SU-DHL-6 (cell line): ENCODE measurements around the gene ANKRD45.

ENCODE experiments used
- H2AFZ ChIP-seq: fragments of 200-600 bp; sonication (generic); 2 replicates; pipeline ENCODE4 v1.6.1; 2014; ENCODE audit warnings: low read depth, mild to moderate bottlenecking, moderate library complexity, mixed read lengths, antibody characterized with exemption, low read length; ENCODE audit not compliant: severe bottlenecking
- H3F3A ChIP-seq: fragments of 200-600 bp; shearing (Covaris generic); 2 replicates; pipeline ENCODE4 v1.6.0; 2016; ENCODE audit warnings: antibody characterized with exemption, mild to moderate bottlenecking; ENCODE audit not compliant: insufficient read depth
- H3K27ac ChIP-seq: fragments of 200-600 bp; sonication (generic); 2 replicates; pipeline ENCODE4 v1.5.1; 2016; ENCODE audit warnings: low read depth, mild to moderate bottlenecking, low read length, moderate library complexity, mixed read lengths
- H3K27me3 ChIP-seq: fragments of 200-600 bp; sonication (generic), shearing (Covaris generic); 2 replicates; pipeline ENCODE4 v1.6.0; 2014; ENCODE audit warnings: mild to moderate bottlenecking, low read length
- H3K36me3 ChIP-seq: fragments of 200-600 bp; sonication (generic); 2 replicates; pipeline ENCODE4 v1.6.1; 2014; ENCODE audit warnings: mild to moderate bottlenecking, low read length, mixed read lengths
- H3K4me2 ChIP-seq: fragments of 300-600, 200-600 bp; shearing (Covaris generic), sonication (generic); 2 replicates; pipeline ENCODE4 v1.6.0; 2014; ENCODE audit warnings: low read length, low read depth, mild to moderate bottlenecking; ENCODE audit not compliant: poor library complexity, severe bottlenecking
- H3K4me3 ChIP-seq: fragments of 200-600 bp; sonication (generic); 2 replicates; pipeline ENCODE4 v1.5.1; 2014; ENCODE audit warnings: antibody characterized with exemption, low read length, mild to moderate bottlenecking, mixed read lengths; ENCODE audit not compliant: insufficient read depth, poor library complexity, severe bottlenecking
- H3K79me2 ChIP-seq: fragments of 200-600 bp; sonication (generic); 2 replicates; pipeline ENCODE4 v1.6.1; 2014; ENCODE audit warnings: mild to moderate bottlenecking, low read length, moderate library complexity; ENCODE audit not compliant: insufficient read depth
- H3K9ac ChIP-seq: fragments of 200-600 bp; sonication (generic); 2 replicates; pipeline ENCODE4 v1.7.0; 2014; ENCODE audit warnings: mild to moderate bottlenecking, low read length
- H3K9me2 ChIP-seq: fragments of 200-600 bp; sonication (generic); replicated peaks from 2 replicates; pipeline ENCODE4 v1.6.1; 2014; ENCODE audit warnings: low read length; ENCODE audit not compliant: insufficient read depth
- H3K9me3 ChIP-seq: fragments of 200-600 bp; sonication (generic); 2 replicates; pipeline ENCODE4 v1.6.1; 2014; ENCODE audit warnings: low read length, mixed read lengths; ENCODE audit not compliant: insufficient read depth
- H4K20me1 ChIP-seq: fragments of 200-600 bp; sonication (generic); 2 replicates; pipeline ENCODE4 v1.6.1; 2014; ENCODE audit warnings: low read depth, mild to moderate bottlenecking, antibody characterized with exemption, low read length, moderate library complexity, mixed read lengths
- EZH2phosphoT487 ChIP-seq: fragments of 200-600 bp; sonication (generic), shearing (Covaris generic); conservative IDR thresholded peaks from 2 replicates; pipeline ENCODE4 v1.6.1; 2018; ENCODE audit warnings: mild to moderate bottlenecking, antibody characterized with exemption, low read length, moderate library complexity, mixed read lengths
- TF ChIP-seq, protein P1 (sequence below): fragments of 200-600 bp; sonication (generic); IDR thresholded peaks from one replicate; pipeline ENCODE4 v1.5.1; 2017; ENCODE audit warnings: antibody characterized with exemption, mild to moderate bottlenecking, low read length, moderate library complexity; ENCODE audit not compliant: insufficient read depth, poor library complexity, severe bottlenecking

The ANKRD45 gene

DNA sequence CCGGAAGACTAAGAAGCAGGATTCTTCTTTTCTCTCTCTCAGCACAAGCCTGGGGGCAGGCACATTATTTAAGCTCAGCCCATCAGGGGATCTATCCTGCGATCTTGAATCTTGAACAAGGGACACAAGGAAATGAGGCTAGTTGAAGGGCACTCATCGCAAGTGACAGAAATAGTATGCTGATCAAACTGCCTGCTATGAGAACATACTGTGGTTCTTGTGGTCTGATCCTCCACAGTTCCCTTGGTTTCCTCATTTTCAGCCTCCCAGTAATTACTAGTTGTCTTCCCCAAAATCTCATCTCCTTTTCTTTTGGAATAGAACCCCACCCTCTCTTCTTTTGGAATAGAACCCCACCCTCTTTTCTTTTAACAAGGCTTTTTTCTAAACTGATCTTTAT is 6.5 kb downstream of the ANKRD45 start:
- Histone ChIP-seq H3K36me3 (no peaks in the 10 kb centered on the region), H3K27me3 (no peaks in the 10 kb centered on the region), H4K20me1 (no peaks in the 10 kb centered on the region), H3K79me2 (no peaks in the 10 kb centered on the region), H3K27ac (no peak overlapping the region), H3K4me3 (no peak overlapping the region), H3K9ac (no peak overlapping the region), H3K9me2 (no peaks in the 10 kb centered on the region), H3K9me3 (no peaks in the 10 kb centered on the region), H3F3A (no peaks in the 10 kb centered on the region), H3K4me2 (no peak overlapping the region), H2AFZ (no peak overlapping the region)
- no peak for TF ChIP-seq EZH2phosphoT487
- TF ChIP-seq, protein P1, sequence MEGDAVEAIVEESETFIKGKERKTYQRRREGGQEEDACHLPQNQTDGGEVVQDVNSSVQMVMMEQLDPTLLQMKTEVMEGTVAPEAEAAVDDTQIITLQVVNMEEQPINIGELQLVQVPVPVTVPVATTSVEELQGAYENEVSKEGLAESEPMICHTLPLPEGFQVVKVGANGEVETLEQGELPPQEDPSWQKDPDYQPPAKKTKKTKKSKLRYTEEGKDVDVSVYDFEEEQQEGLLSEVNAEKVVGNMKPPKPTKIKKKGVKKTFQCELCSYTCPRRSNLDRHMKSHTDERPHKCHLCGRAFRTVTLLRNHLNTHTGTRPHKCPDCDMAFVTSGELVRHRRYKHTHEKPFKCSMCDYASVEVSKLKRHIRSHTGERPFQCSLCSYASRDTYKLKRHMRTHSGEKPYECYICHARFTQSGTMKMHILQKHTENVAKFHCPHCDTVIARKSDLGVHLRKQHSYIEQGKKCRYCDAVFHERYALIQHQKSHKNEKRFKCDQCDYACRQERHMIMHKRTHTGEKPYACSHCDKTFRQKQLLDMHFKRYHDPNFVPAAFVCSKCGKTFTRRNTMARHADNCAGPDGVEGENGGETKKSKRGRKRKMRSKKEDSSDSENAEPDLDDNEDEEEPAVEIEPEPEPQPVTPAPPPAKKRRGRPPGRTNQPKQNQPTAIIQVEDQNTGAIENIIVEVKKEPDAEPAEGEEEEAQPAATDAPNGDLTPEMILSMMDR: no peak

DNA sequence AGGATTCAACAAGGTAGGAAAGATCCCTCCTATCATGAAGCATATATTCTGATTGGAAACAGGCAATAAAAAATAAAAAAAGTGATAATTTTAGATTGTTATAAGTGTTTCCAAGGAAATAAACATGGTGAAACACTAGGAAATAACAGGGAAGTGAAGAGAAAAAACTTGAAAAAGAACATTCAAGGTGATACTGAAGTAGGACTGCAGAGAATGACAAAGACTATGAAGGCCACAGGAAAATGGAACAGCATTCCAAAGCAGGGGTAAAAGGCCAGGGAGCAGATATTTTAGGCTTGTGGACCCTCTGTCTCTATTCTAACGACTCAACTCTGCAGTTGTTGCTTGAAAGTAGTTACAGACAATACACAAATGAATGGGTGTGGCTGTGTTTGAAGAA is 7.9 kb downstream of the ANKRD45 start:
- no peaks in the 10 kb centered on the region for H3F3A ChIP-seq
- H3K4me2 ChIP-seq: no peak overlapping the region
- H3K36me3 ChIP-seq: no peaks in the 10 kb centered on the region
- no peak overlapping the region for H2AFZ ChIP-seq
- H3K79me2 ChIP-seq: no peaks in the 10 kb centered on the region
- H3K27ac ChIP-seq: no peak overlapping the region
- TF ChIP-seq, protein P1: no peak
- no peak for TF ChIP-seq EZH2phosphoT487
- H3K27me3 ChIP-seq: no peaks in the 10 kb centered on the region
- no peaks in the 10 kb centered on the region for H3K9me2 ChIP-seq
- no peaks in the 10 kb centered on the region for H4K20me1 ChIP-seq
- H3K4me3 ChIP-seq: no peak overlapping the region
- H3K9me3 ChIP-seq: no peaks in the 10 kb centered on the region
- H3K9ac ChIP-seq: no peak overlapping the region

DNA sequence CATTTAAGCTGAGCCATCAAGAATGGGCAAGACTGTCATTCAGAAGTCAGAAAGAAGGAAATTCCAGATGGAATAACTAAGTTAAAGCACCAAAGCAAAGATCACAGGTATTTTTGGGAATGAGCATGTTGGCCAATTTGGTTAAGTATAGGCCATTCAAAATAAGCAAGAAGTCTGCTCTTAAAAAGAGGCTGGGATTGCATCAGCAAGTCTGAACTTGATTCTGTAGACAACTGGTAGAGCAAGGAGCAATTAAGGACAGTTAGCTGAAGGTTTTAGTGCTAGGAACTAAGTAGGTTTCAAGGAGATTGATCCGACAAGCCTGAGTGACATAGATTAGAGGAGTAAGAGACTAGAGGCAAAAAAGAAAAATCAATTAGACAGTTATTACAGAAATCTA is 8.4 kb downstream of the ANKRD45 start:
- Histone ChIP-seq H3K27me3 (no peaks in the 10 kb centered on the region), H3K27ac (no peak overlapping the region), H3F3A (no peaks in the 10 kb centered on the region), H3K9me2 (no peaks in the 10 kb centered on the region; the same call in 1 of the 2 replicates), H3K79me2 (no peaks in the 10 kb centered on the region), H4K20me1 (no peaks in the 10 kb centered on the region), H3K4me2 (no peak overlapping the region), H2AFZ (no peak overlapping the region), H3K4me3 (no peak overlapping the region), H3K9ac (no peak overlapping the region), H3K9me3 (no peaks in the 10 kb centered on the region), H3K36me3 (no peaks in the 10 kb centered on the region)
- TF ChIP-seq, protein P1: no peak
- no peak for TF ChIP-seq EZH2phosphoT487

DNA sequence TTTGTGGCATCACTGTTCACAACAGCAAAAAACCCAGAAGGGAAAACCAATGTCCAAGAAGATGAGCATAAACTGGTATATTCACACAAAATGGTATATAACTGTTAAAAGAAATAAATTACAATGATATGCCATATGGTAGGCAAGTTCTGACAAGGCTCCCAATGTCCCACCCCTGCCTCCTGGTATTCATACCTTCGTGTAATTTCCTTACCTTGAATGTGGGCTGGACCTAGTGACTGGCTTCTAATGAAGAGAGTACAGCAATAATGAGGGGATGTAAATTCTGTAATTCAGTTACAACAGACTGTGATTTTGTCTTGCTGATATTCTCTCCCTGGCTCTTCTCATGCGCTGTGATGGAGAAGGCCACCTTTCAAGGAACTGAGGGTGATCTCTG is 9.3 kb downstream of the ANKRD45 start:
- no peak overlapping the region for H2AFZ ChIP-seq
- H3F3A ChIP-seq: no peaks in the 10 kb centered on the region
- H3K36me3 ChIP-seq: no peaks in the 10 kb centered on the region
- H3K27me3 ChIP-seq: no peaks in the 10 kb centered on the region
- no peak overlapping the region for H3K9ac ChIP-seq
- H3K4me2 ChIP-seq: no peak overlapping the region
- H3K9me2 ChIP-seq: no peaks in the 10 kb centered on the region; the same call in 1 of the 2 replicates
- H3K4me3 ChIP-seq: no peak overlapping the region
- H3K79me2 ChIP-seq: no peaks in the 10 kb centered on the region
- no peaks in the 10 kb centered on the region for H4K20me1 ChIP-seq
- no peak overlapping the region for H3K27ac ChIP-seq
- no peaks in the 10 kb centered on the region for H3K9me3 ChIP-seq
- TF ChIP-seq, protein P1: no peak
- TF ChIP-seq EZH2phosphoT487: no peak
